K562 (cell line): ENCODE results near the gene RNFT2. TPM values are rescaled to one million over a fixed set of nuclear protein-coding genes. Genes with fewer than 3 reads are reported as not detected.

Experiments
- ARID4B ChIP-seq: sonication (generic); formaldehyde crosslinking; IDR thresholded peaks from 2 replicates; pipeline ENCODE4 v1.8.0; 2022; ENCODE audit warnings: mild to moderate bottlenecking, missing genetic modification reagents
- E2F8 ChIP-seq: fragments of 450-650 bp; IDR thresholded peaks from 2 replicates; pipeline ENCODE4 v1.7.1; 2018; ENCODE audit warnings: mild to moderate bottlenecking, low read depth; ENCODE audit not compliant: partially characterized antibody
- ESRRA ChIP-seq: fragments of 450-650 bp; IDR thresholded peaks from 2 replicates; pipeline ENCODE4 v1.6.1; 2014; ENCODE audit warnings: low read depth, mild to moderate bottlenecking, moderate library complexity, borderline replicate concordance
- LARP7 ChIP-seq: fragments of 450-650 bp; IDR thresholded peaks from 2 replicates; pipeline ENCODE4 v1.6.1; 2016
- MLLT1 ChIP-seq, 2 experiments: fragments of 450-650 bp; IDR thresholded peaks; 2 replicates each; pipeline ENCODE4 v1.6.1; 2016
- PHB2 ChIP-seq: fragments of 450-650 bp; IDR thresholded peaks from 2 replicates; pipeline ENCODE4 v1.6.1; 2017; ENCODE audit warnings: low read depth
- RBM22 ChIP-seq: fragments of 200-400 bp; formaldehyde crosslinking; IDR thresholded peaks from 2 replicates; pipeline ENCODE4 v1.6.1; 2018; ENCODE audit warnings: low read length, low read depth; ENCODE audit not compliant: poor library complexity, severe bottlenecking
- REST ChIP-seq, 2 experiments: fragments of 450-650 bp; formaldehyde crosslinking in 1 of 2; IDR thresholded peaks; 2 replicates each; pipeline versions ENCODE4 v1.4.0 to v1.6.1; 2014 to 2020; ENCODE audit warnings: mild to moderate bottlenecking in 2 of 2, borderline replicate concordance in 1 of 2, low read depth in 1 of 2
- polyA plus RNA-seq, 8 experiments: library from polyadenylated mRNA; depleted of rRNA in 4 of 8; stranded (reverse) in 5 of 8; unstranded in 3 of 8; fragments of >200 nt; fragmentation: Nextera tagmentation in 2 of 8; fragmentation: Illumina TruSeq in 1 of 8; extraction: Ambion mirVana in 2 of 8; extraction: Trizol in 1 of 8; gene quantifications; 2 replicates each; pipeline versions ENCODE4 v1.2.1 to v1.2.3, GENCODE V29; 2011 to 2014; ENCODE audit warnings: inconsistent platforms in 1 of 8, missing spikeins in 1 of 8
- total RNA-seq, 7 experiments: library from RNA; depleted of rRNA in 6 of 7; stranded (reverse); fragments of >200 nt in 6 of 7; fragmentation: Illumina TruSeq in 2 of 7; extraction: Trizol in 2 of 7; gene quantifications; 2 replicates each; pipeline versions ENCODE4 v1.2.1 to v1.2.3, GENCODE V29; 2011 to 2021; ENCODE audit warnings: low replicate concordance in 1 of 7

The RNFT2 gene
- total and polyA plus RNA-seq, 9 of the 15 experiments (the other 6 are each of a cell fraction or from before 2014, with no cell fraction given) = 3.6 to 26.3 (median 9.5) TPM

- TF ChIP-seq REST (IDR thresholded peaks at IDR 0.05; ENCODE audit: borderline replicate concordance) (peak; percentile 81), REST (CRISPR knock-in tag; IDR thresholded peaks at IDR 0.05; ENCODE audit: low read depth) (no peak), RBM22 (peak; percentile 60), E2F8 (peak; percentile 48), ARID4B (CRISPR knock-in tag) (peak; percentile 83; the same call in 1 of the 2 replicates), LARP7 (no peak), ESRRA (peak; percentile 28), PHB2 (no peak), MLLT1 (IDR thresholded peaks at IDR 0.05) (peak in 1 of 2 experiments; percentile 55; a peak in 1 of 4 replicates)
Observed at GRCh38 chr12:116818948-116819832, 81.1 kb downstream of the RNFT2 start (continued).
